HepG2 (cell line): ENCODE results near the gene HEXIM1. TPM values are rescaled to one million over a fixed set of nuclear protein-coding genes. Genes with fewer than 3 reads are reported as not detected.

Experiments used
- CTCF ChIP-seq: sonication (generic); formaldehyde crosslinking; IDR thresholded peaks from 2 replicates; pipeline ENCODE4 v1.5.0; 2020; ENCODE audit warnings: mild to moderate bottlenecking, missing genetic modification reagents, moderate library complexity
- KDM5B ChIP-seq: sonication (generic); formaldehyde crosslinking; IDR thresholded peaks from 2 replicates; pipeline ENCODE4 v1.4.0; 2020; ENCODE audit warnings: missing genetic modification reagents, mild to moderate bottlenecking, borderline replicate concordance
- PREB ChIP-seq: sonication (generic); formaldehyde crosslinking; IDR thresholded peaks from 2 replicates; pipeline ENCODE4 v1.4.0; 2020; ENCODE audit warnings: missing genetic modification reagents
- THAP9 ChIP-seq: sonication (generic); formaldehyde crosslinking; IDR thresholded peaks from 2 replicates; pipeline ENCODE4; 2020; ENCODE audit warnings: missing genetic modification reagents, mild to moderate bottlenecking, borderline replicate concordance
- ZHX2 ChIP-seq, 2 experiments: sonication (generic) in 1 of 2; formaldehyde crosslinking in 1 of 2; IDR thresholded peaks; 2 replicates each; pipeline versions ENCODE4 v1.6.1 to v1.9.0; 2014 to 2022; ENCODE audit warnings: antibody characterized with exemption in 1 of 2, borderline replicate concordance in 1 of 2, inconsistent platforms in 1 of 2, low read depth in 1 of 2, missing genetic modification reagents in 1 of 2
- ZNF280D ChIP-seq: sonication (generic); formaldehyde crosslinking; IDR thresholded peaks from 2 replicates; pipeline ENCODE4 v1.5.1; 2020; ENCODE audit warnings: mild to moderate bottlenecking, missing genetic modification reagents
- ZNF292 ChIP-seq: sonication (generic); formaldehyde crosslinking; IDR thresholded peaks from 2 replicates; pipeline ENCODE4 v1.8.1; 2022; ENCODE audit warnings: mild to moderate bottlenecking, low read depth, missing genetic modification reagents, borderline replicate concordance
- ZNF460 ChIP-seq: sonication (generic); formaldehyde crosslinking; IDR thresholded peaks from 2 replicates; pipeline ENCODE4 v1.5.1; 2020; ENCODE audit warnings: missing genetic modification reagents, mild to moderate bottlenecking, borderline replicate concordance
- ZNF570 ChIP-seq: sonication (generic); formaldehyde crosslinking; IDR thresholded peaks from 2 replicates; pipeline ENCODE4 v1.4.0; 2020; ENCODE audit warnings: mild to moderate bottlenecking, missing genetic modification reagents, borderline replicate concordance
- ZNF780A ChIP-seq: sonication (generic); formaldehyde crosslinking; IDR thresholded peaks from 2 replicates; pipeline ENCODE4 v1.8.0; 2022; ENCODE audit warnings: mild to moderate bottlenecking, missing genetic modification reagents, moderate library complexity
- polyA plus RNA-seq, 8 experiments: library from polyadenylated mRNA; depleted of rRNA in 3 of 8; stranded (reverse) in 7 of 8; unstranded in 1 of 8; fragments of >200 nt; fragmentation: Illumina TruSeq in 4 of 8; extraction: Trizol in 4 of 8; gene quantifications; 2 replicates each; pipeline versions ENCODE4 v1.2.1 to v1.2.3, GENCODE V29; 2011 to 2016; ENCODE audit warnings: low read depth in 4 of 8, missing spikeins in 1 of 8, mixed read lengths in 1 of 8; ENCODE audit not compliant: insufficient read depth in 1 of 8
- total RNA-seq, 5 experiments: library from RNA; depleted of rRNA; stranded (reverse); fragments of >200 nt; fragmentation: Illumina TruSeq; extraction: Trizol; gene quantifications; 2 replicates each; pipeline ENCODE4 v1.2.3, GENCODE V29; 2016; ENCODE audit warnings: low read depth in 1 of 5

The HEXIM1 gene
- total and polyA plus RNA-seq, 2 of the 13 experiments (the other 11 are each of a cell fraction or from before 2014, with no cell fraction given) = 10.5 to 16.6 TPM

GRCh38 chr17:45160447-45161287 lies 12.4 kb downstream of the HEXIM1 start (continued):
- TF ChIP-seq KDM5B = 0 out of 2 replicates have a peak, but pooled peaks have one; percentile 95
- peak; percentile 93 for TF ChIP-seq PREB (CRISPR knock-in tag)
- no peak for TF ChIP-seq ZHX2 (IDR thresholded peaks at IDR 0.05; ENCODE audit: low read depth)
- TF ChIP-seq ZHX2 (CRISPR knock-in tag; IDR thresholded peaks at IDR 0.05; ENCODE audit: borderline replicate concordance) = peak; percentile 87; the same call in 1 of the 2 replicates
- peak; percentile 59; the same call in 1 of the 2 replicates for TF ChIP-seq ZNF280D (CRISPR knock-in tag)
- TF ChIP-seq ZNF460 = peak; percentile 84
- TF ChIP-seq ZNF292 = peak; percentile 74
- no peak for TF ChIP-seq THAP9 (CRISPR knock-in tag)
- TF ChIP-seq ZNF570 (CRISPR knock-in tag) = peak; percentile 90; the same call in 1 of the 2 replicates
- TF ChIP-seq CTCF (CRISPR knock-in tag) = peak; percentile 89
- TF ChIP-seq ZNF780A (CRISPR knock-in tag) = no peak; the same call in 1 of the 2 replicates
